Keratinocyte (primary cell): Measurements from ENCODE around the gene DGKD.

Source experiments
- EZH2 ChIP-seq: IDR thresholded peaks from one replicate; pipeline ENCODE4 v1.6.1; 2012; ENCODE audit warnings: inconsistent platforms, mild to moderate bottlenecking, low read length, moderate library complexity
- TF ChIP-seq, protein P1 (sequence below), 3 experiments: IDR thresholded peaks in 1 of 3; conservative IDR thresholded peaks in 1 of 3; optimal IDR thresholded peaks in 1 of 3; 2 replicates in 2 of 3; 3 replicates in 1 of 3; pipeline versions ENCODE3 to v1.5.1; 2011; ENCODE audit warnings: low read length in 3 of 3, mild to moderate bottlenecking in 3 of 3, moderate library complexity in 2 of 3, control low read depth in 1 of 3, inconsistent platforms in 1 of 3; ENCODE audit not compliant: insufficient read depth in 2 of 3; ENCODE audit errors: extremely low read depth in 1 of 3

DNA sequence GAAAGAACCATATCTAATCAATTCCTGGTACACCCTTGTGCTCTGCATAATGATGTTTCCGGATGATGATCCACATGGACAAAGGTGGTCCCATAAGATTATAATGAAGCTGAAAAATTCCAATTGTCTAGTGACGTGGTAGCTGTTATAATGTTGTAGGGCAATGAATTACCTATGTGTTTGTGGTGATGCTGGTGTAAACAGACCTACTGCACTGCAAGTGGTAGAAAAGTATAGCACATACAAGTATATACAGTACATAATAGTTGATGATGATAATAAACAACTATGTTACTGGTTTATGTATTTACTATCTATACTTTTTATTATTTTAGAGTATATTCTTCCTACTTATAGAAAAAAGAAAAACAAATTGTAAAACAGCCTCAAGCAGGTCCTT is 8.4 kb downstream of the DGKD start:
- TF ChIP-seq, protein P1, sequence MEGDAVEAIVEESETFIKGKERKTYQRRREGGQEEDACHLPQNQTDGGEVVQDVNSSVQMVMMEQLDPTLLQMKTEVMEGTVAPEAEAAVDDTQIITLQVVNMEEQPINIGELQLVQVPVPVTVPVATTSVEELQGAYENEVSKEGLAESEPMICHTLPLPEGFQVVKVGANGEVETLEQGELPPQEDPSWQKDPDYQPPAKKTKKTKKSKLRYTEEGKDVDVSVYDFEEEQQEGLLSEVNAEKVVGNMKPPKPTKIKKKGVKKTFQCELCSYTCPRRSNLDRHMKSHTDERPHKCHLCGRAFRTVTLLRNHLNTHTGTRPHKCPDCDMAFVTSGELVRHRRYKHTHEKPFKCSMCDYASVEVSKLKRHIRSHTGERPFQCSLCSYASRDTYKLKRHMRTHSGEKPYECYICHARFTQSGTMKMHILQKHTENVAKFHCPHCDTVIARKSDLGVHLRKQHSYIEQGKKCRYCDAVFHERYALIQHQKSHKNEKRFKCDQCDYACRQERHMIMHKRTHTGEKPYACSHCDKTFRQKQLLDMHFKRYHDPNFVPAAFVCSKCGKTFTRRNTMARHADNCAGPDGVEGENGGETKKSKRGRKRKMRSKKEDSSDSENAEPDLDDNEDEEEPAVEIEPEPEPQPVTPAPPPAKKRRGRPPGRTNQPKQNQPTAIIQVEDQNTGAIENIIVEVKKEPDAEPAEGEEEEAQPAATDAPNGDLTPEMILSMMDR (optimal IDR thresholded peaks at IDR 0.05 in 1 of 3, IDR thresholded peaks at IDR 0.05 in 1 of 3, conservative IDR thresholded peaks at IDR 0.05 in 1 of 3; ENCODE audit: extremely low read depth in 1 of 3, insufficient read depth in 2 of 3, low read length in 3 of 3): no peak
- TF ChIP-seq EZH2: no peak
